ENCODE measurements around the gene PKP2.

DNA sequence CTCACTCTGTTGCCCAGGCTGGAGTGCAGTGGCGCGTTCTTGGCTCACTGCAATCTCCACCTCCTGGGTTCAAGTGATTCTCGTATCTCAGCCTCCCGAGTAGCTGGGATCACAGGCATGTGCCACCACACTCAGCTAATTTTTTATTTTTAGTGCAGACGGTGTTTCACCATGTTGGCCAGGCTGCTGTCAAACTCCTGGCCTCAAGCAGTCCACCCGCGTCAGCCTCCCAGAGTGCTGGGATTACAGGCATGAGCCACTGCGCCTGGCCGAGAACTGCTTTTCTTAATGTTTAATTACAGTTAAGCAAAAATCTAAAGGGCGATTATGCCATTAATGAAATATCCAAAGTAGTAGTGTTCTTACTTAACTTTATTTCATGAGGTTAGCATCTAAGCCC is 154.4 kb downstream of the PKP2 start:
- TF ChIP-seq, protein P1, sequence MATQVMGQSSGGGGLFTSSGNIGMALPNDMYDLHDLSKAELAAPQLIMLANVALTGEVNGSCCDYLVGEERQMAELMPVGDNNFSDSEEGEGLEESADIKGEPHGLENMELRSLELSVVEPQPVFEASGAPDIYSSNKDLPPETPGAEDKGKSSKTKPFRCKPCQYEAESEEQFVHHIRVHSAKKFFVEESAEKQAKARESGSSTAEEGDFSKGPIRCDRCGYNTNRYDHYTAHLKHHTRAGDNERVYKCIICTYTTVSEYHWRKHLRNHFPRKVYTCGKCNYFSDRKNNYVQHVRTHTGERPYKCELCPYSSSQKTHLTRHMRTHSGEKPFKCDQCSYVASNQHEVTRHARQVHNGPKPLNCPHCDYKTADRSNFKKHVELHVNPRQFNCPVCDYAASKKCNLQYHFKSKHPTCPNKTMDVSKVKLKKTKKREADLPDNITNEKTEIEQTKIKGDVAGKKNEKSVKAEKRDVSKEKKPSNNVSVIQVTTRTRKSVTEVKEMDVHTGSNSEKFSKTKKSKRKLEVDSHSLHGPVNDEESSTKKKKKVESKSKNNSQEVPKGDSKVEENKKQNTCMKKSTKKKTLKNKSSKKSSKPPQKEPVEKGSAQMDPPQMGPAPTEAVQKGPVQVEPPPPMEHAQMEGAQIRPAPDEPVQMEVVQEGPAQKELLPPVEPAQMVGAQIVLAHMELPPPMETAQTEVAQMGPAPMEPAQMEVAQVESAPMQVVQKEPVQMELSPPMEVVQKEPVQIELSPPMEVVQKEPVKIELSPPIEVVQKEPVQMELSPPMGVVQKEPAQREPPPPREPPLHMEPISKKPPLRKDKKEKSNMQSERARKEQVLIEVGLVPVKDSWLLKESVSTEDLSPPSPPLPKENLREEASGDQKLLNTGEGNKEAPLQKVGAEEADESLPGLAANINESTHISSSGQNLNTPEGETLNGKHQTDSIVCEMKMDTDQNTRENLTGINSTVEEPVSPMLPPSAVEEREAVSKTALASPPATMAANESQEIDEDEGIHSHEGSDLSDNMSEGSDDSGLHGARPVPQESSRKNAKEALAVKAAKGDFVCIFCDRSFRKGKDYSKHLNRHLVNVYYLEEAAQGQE (IDR thresholded peaks at IDR 0.05; ENCODE audit: low read depth) = no peak
- TF ChIP-seq NFIC (IDR thresholded peaks at IDR 0.05) = no peak
- TF ChIP-seq TAF1 (IDR thresholded peaks at IDR 0.05; ENCODE audit: low read depth) = no peak
- TF ChIP-seq TEAD4 (IDR thresholded peaks at IDR 0.05) = no peak
- no peak for TF ChIP-seq CEBPB (IDR thresholded peaks at IDR 0.05)
- no peak for TF ChIP-seq EP300 (IDR thresholded peaks at IDR 0.05; ENCODE audit: borderline replicate concordance)
- TF ChIP-seq FOXM1 (IDR thresholded peaks at IDR 0.05; ENCODE audit: borderline replicate concordance, low read depth) = no peak
- no peak for TF ChIP-seq ZBTB7A (IDR thresholded peaks at IDR 0.05; ENCODE audit: low read depth)
- TF ChIP-seq RAD21 (IDR thresholded peaks at IDR 0.05; ENCODE audit: low read depth) = no peak
- no peak for TF ChIP-seq CREB1 (IDR thresholded peaks at IDR 0.05; ENCODE audit: low read depth)
- TF ChIP-seq, protein P2, sequence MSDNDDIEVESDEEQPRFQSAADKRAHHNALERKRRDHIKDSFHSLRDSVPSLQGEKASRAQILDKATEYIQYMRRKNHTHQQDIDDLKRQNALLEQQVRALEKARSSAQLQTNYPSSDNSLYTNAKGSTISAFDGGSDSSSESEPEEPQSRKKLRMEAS (IDR thresholded peaks at IDR 0.05) = no peak
- no peak for TF ChIP-seq TCF12 (IDR thresholded peaks at IDR 0.05; ENCODE audit: low read depth)
- TF ChIP-seq YY1 (IDR thresholded peaks at IDR 0.05; ENCODE audit: low read depth) = no peak

Measured in Ishikawa (cell line).